Smooth muscle cell (in vitro differentiated cells): Measurements from ENCODE around the gene IL17C. TPM values are rescaled to one million over a fixed set of nuclear protein-coding genes. Genes with fewer than 3 reads are reported as not detected.

ENCODE experiments used
- DNase-seq: peaks from one replicate; lab custom pipeline; 2025; ENCODE audit not compliant: unreplicated experiment; lab: John Stamatoyannopoulos, UW
- H2AFZ ChIP-seq: fragments of 200-600 bp; sonication (generic); 2 replicates; pipeline ENCODE4 v1.6.0; 2016; ENCODE audit warnings: antibody characterized with exemption, low read depth, mild to moderate bottlenecking
- H3F3A ChIP-seq: fragments of 200-600 bp; sonication (generic); 2 replicates; pipeline ENCODE4 v1.6.0; 2017; ENCODE audit warnings: antibody characterized with exemption, low read depth
- H3K27ac ChIP-seq: fragments of 200-600 bp; sonication (generic); 2 replicates; pipeline ENCODE4 v1.5.1; 2016; ENCODE audit warnings: low read depth, mild to moderate bottlenecking
- H3K27me3 ChIP-seq: fragments of 200-600 bp; sonication (generic); 2 replicates; pipeline ENCODE4 v1.6.1; 2016; ENCODE audit warnings: low read depth, mild to moderate bottlenecking
- H3K36me3 ChIP-seq: fragments of 200-600 bp; sonication (generic); 2 replicates; pipeline ENCODE4 v1.5.1; 2016; ENCODE audit warnings: low read depth
- H3K4me1 ChIP-seq: fragments of 200-600 bp; sonication (generic); 2 replicates; pipeline ENCODE4 v1.5.1; 2016; ENCODE audit warnings: low read depth
- H3K4me2 ChIP-seq: fragments of 200-600 bp; sonication (generic); 2 replicates; pipeline ENCODE4 v1.6.0; 2016; ENCODE audit warnings: mild to moderate bottlenecking
- H3K4me3 ChIP-seq: fragments of 200-600 bp; sonication (generic); 2 replicates; pipeline ENCODE4 v1.5.1; 2016; ENCODE audit warnings: mild to moderate bottlenecking
- H3K79me2 ChIP-seq: fragments of 200-600 bp; sonication (generic); 2 replicates; pipeline ENCODE4 v1.6.0; 2016; ENCODE audit warnings: low read depth, mild to moderate bottlenecking
- H3K9ac ChIP-seq: fragments of 200-600 bp; sonication (generic); 2 replicates; pipeline ENCODE4 v1.6.0; 2016; ENCODE audit warnings: low read depth
- H3K9me3 ChIP-seq: fragments of 200-600 bp; sonication (generic); replicated peaks from 2 replicates; pipeline ENCODE4 v1.5.1; 2016; ENCODE audit warnings: low read depth
- H4K20me1 ChIP-seq: fragments of 200-600 bp; sonication (generic); 2 replicates; pipeline ENCODE4 v1.6.0; 2016; ENCODE audit warnings: low read depth
- WGBS: methylation state at CpG from one replicate; pipeline ENCODE4 v1.1.7; 2016; ENCODE audit warnings: low lambda C conversion rate; 5-methylcytosine and 5-hydroxymethylcytosine counted together
- polyA plus RNA-seq: library from polyadenylated mRNA; unstranded; fragments of >200 nt; fragmentation: Nextera tagmentation; extraction: Ambion mirVana; gene quantifications from 2 replicates; pipeline ENCODE4 v1.2.1, GENCODE V29; 2016
- total RNA-seq: library from RNA; depleted of rRNA; stranded (reverse); fragments of >200 nt; gene quantifications from 2 replicates; pipeline ENCODE4 v1.2.3, GENCODE V29; 2014
- TF ChIP-seq, protein P1 (sequence below): fragments of 200-600 bp; sonication (generic); IDR thresholded peaks from 2 replicates; pipeline ENCODE4 v1.5.1; 2017; ENCODE audit warnings: borderline replicate concordance, mild to moderate bottlenecking, antibody characterized with exemption; ENCODE audit not compliant: insufficient read depth, poor library complexity, severe bottlenecking

IL17C gene
- total and polyA plus RNA-seq, 2 experiments from 2014 or later = not detected

DNA sequence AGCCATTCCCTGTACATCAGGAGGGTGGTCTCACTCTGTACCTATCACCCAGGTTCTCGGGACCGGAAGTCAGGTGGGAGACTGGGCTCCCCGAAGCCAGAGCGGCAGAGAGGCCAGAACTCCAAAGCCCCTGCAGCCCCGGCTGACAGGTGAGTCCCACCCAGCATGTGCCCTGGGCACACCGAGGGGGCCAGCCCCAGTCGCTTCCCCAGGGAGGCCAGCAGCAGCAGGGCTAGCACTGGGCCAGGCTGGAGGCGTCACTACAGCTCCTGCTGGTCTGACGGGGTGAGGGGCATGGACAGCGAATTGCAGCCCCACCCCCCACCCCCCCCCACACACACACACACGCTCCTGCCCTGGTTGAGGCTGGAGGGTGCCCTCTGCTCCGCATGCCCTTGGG is 7.9 kb upstream of the IL17C start:
- DNase-seq = no peak
- TF ChIP-seq, protein P1, sequence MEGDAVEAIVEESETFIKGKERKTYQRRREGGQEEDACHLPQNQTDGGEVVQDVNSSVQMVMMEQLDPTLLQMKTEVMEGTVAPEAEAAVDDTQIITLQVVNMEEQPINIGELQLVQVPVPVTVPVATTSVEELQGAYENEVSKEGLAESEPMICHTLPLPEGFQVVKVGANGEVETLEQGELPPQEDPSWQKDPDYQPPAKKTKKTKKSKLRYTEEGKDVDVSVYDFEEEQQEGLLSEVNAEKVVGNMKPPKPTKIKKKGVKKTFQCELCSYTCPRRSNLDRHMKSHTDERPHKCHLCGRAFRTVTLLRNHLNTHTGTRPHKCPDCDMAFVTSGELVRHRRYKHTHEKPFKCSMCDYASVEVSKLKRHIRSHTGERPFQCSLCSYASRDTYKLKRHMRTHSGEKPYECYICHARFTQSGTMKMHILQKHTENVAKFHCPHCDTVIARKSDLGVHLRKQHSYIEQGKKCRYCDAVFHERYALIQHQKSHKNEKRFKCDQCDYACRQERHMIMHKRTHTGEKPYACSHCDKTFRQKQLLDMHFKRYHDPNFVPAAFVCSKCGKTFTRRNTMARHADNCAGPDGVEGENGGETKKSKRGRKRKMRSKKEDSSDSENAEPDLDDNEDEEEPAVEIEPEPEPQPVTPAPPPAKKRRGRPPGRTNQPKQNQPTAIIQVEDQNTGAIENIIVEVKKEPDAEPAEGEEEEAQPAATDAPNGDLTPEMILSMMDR = no peak
- no peaks in the 10 kb centered on the region for H3K79me2 ChIP-seq
- no peaks in the 10 kb centered on the region for H3F3A ChIP-seq
- H3K36me3 ChIP-seq = no peaks in the 10 kb centered on the region
- H4K20me1 ChIP-seq = peaks cover 13% of the 10 kb centered on the region
- H3K27ac ChIP-seq = no peak overlapping the region
- H3K4me3 ChIP-seq = no peak overlapping the region
- H3K9me3 ChIP-seq = no peaks in the 10 kb centered on the region
- no peaks in the 10 kb centered on the region for H3K27me3 ChIP-seq
- WGBS = 96% methylated on average over 12 of the region's 12 CpGs
- H3K9ac ChIP-seq = no peak overlapping the region
- H2AFZ ChIP-seq = no peak overlapping the region
- H3K4me1 ChIP-seq = peaks cover 7% of the 10 kb centered on the region
- no peak overlapping the region for H3K4me2 ChIP-seq

DNA sequence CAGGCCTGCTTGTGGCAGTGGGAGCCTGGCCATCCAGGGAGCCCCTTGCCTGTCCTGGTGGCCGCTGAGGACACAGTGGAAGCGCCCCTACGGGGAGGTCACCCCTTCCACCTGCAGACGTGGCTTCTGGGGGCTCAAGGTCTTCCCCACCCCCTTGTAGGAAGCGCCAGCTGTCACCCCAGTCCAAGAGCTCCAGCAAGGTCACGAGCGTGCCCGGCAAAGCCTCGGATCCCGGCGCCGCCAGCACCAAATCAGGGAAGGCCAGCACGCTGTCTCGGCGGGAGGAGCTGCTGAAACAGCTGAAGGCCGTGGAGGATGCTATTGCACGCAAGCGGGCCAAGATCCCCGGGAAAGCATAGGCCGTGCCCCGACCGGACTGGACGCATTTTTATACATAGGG is 7.4 kb upstream of the IL17C start:
- no peak for DNase-seq
- no peak overlapping the region for H3K4me2 ChIP-seq
- H3K27ac ChIP-seq = no peak overlapping the region
- H3K9me3 ChIP-seq = no peaks in the 10 kb centered on the region
- no peaks in the 10 kb centered on the region for H3K27me3 ChIP-seq
- H2AFZ ChIP-seq = no peak overlapping the region
- no peaks in the 10 kb centered on the region for H3K36me3 ChIP-seq
- peaks cover 13% of the 10 kb centered on the region for H4K20me1 ChIP-seq
- H3K4me1 ChIP-seq = peaks cover 7% of the 10 kb centered on the region
- H3K79me2 ChIP-seq = no peaks in the 10 kb centered on the region
- H3K9ac ChIP-seq = no peak overlapping the region
- H3F3A ChIP-seq = no peaks in the 10 kb centered on the region
- TF ChIP-seq, protein P1 = no peak
- H3K4me3 ChIP-seq = no peak overlapping the region
- WGBS = 97% methylated on average over 23 of the region's 23 CpGs

DNA sequence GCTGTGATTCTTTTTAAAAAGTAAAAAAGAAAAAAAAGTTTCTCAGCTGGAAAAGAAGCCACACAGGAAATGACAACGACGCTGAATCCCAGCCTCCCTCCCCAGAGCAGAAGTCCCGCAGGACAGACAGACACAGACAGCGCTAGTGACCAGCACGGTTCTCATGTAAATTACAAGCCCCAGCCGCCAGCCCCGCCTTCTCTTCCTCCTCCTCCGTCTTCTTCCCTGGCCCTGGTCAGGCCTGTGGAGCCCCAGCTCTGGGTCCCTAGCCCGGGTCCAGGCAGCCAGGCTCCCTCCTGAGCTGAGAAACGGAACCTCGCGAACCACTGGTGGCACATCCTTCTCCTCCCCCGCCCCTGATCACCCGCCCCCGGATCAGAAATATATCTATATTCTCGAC is 7.0 kb upstream of the IL17C start:
- Histone ChIP-seq H3K27me3 (no peaks in the 10 kb centered on the region), H3K27ac (no peak overlapping the region), H2AFZ (no peak overlapping the region), H3K4me2 (no peak overlapping the region), H3K9ac (no peak overlapping the region), H3K9me3 (no peaks in the 10 kb centered on the region), H3K36me3 (no peaks in the 10 kb centered on the region), H3K4me1 (peaks cover 7% of the 10 kb centered on the region), H3F3A (no peaks in the 10 kb centered on the region), H3K4me3 (no peak overlapping the region), H4K20me1 (peaks cover 12% of the 10 kb centered on the region), H3K79me2 (no peaks in the 10 kb centered on the region)
- no peak for DNase-seq
- WGBS = 78% methylated on average over 16 of the region's 16 CpGs
- TF ChIP-seq, protein P1 = no peak

DNA sequence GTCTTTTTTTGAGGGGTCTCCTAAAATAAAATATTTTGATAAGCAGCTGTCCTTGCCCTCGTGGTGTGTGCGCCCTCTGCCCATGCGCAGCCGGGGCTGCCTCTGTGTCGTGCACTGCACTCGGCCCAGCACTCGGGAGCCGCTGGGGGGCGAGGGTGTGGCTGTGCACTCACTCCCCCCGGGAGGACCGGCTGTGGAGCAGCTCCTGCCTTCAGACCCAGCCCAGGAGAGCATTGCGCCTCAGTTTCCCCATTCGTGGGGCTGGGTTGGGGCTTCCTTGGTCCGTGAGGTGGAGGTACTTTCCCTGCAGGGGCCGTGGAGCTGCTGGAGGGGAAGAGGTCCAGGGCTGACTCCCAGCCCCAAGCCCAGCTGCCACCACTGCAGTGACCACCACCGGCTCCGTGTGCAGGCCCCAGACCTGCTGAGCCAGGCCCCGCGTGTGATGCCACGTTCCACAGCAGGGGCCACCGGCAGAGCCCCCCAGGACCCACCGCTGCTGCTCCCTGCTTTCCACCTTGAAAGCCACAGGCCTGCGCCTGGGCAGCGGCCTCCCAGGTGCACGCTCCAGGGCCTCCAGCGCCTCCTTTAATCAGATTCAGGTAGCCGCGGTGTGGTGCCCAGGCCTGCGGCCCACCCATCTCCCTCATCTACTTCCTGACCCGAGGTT is 6.3 kb upstream of the IL17C start:
- Histone ChIP-seq H4K20me1 (peaks cover 8% of the 10 kb centered on the region), H3K27ac (no peak overlapping the region), H3K27me3 (no peaks in the 10 kb centered on the region), H3K4me2 (no peak overlapping the region), H3K36me3 (no peaks in the 10 kb centered on the region), H3K9me3 (no peaks in the 10 kb centered on the region), H2AFZ (no peak overlapping the region), H3K79me2 (no peaks in the 10 kb centered on the region), H3K4me1 (peaks cover 7% of the 10 kb centered on the region), H3F3A (no peaks in the 10 kb centered on the region), H3K9ac (no peak overlapping the region), H3K4me3 (no peak overlapping the region)
- DNase-seq = no peak
- TF ChIP-seq, protein P1 = no peak
- 94% methylated on average over 30 of the region's 30 CpGs for WGBS
